HepG2 (cell line): ENCODE measurements around the gene DNTTIP2. TPM values are rescaled to one million over a fixed set of nuclear protein-coding genes. Genes with fewer than 3 reads are reported as not detected.

Experiments
- AKAP8 ChIP-seq: sonication (generic); formaldehyde crosslinking; IDR thresholded peaks from 2 replicates; pipeline ENCODE4 v1.5.1; 2020; ENCODE audit warnings: mild to moderate bottlenecking, missing genetic modification reagents
- ARID2 ChIP-seq: sonication (generic); formaldehyde crosslinking; IDR thresholded peaks from 2 replicates; pipeline ENCODE4 v1.8.1; 2022; ENCODE audit warnings: mild to moderate bottlenecking, missing genetic modification reagents, borderline replicate concordance
- MBNL3 ChIP-seq: fragments of 250-450 bp; sonication (Bioruptor Pico); conservative IDR thresholded peaks from 2 replicates; pipeline ENCODE4 v1.8.0; 2022; ENCODE audit warnings: mild to moderate bottlenecking, inconsistent platforms
- RBFOX2 ChIP-seq: fragments of 200-400 bp; formaldehyde crosslinking; IDR thresholded peaks from 2 replicates; pipeline ENCODE4 v1.6.1; 2017; ENCODE audit warnings: low read depth, mild to moderate bottlenecking, low read length
- ZNF775 ChIP-seq: sonication (generic); formaldehyde crosslinking; IDR thresholded peaks from 2 replicates; pipeline ENCODE4 v1.4.0; 2020; ENCODE audit warnings: missing genetic modification reagents, mild to moderate bottlenecking, moderate library complexity, borderline replicate concordance
- polyA plus RNA-seq, 8 experiments: library from polyadenylated mRNA; depleted of rRNA in 3 of 8; stranded (reverse) in 7 of 8; unstranded in 1 of 8; fragments of >200 nt; fragmentation: Illumina TruSeq in 4 of 8; extraction: Trizol in 4 of 8; gene quantifications; 2 replicates each; pipeline versions ENCODE4 v1.2.1 to v1.2.3, GENCODE V29; 2011 to 2016; ENCODE audit warnings: low read depth in 4 of 8, missing spikeins in 1 of 8, mixed read lengths in 1 of 8; ENCODE audit not compliant: insufficient read depth in 1 of 8
- total RNA-seq, 5 experiments: library from RNA; depleted of rRNA; stranded (reverse); fragments of >200 nt; fragmentation: Illumina TruSeq; extraction: Trizol; gene quantifications; 2 replicates each; pipeline ENCODE4 v1.2.3, GENCODE V29; 2016; ENCODE audit warnings: low read depth in 1 of 5
- TF ChIP-seq, protein P1 (sequence below): sonication (generic); formaldehyde crosslinking; IDR thresholded peaks from 2 replicates; pipeline ENCODE4 v1.5.0; 2020; ENCODE audit warnings: missing genetic modification reagents, mild to moderate bottlenecking, borderline replicate concordance
- TF ChIP-seq, protein P2 (sequence below): sonication (generic); formaldehyde crosslinking; IDR thresholded peaks from 2 replicates; pipeline ENCODE4 v1.5.0; 2020; ENCODE audit warnings: mild to moderate bottlenecking, missing genetic modification reagents, borderline replicate concordance
- TF ChIP-seq, protein P3 (sequence below): sonication (generic); formaldehyde crosslinking; IDR thresholded peaks from 2 replicates; pipeline ENCODE4 v1.4.0; 2020; ENCODE audit warnings: missing genetic modification reagents
- TF ChIP-seq, protein P4 (sequence below): IDR thresholded peaks from 2 replicates; pipeline ENCODE4 v1.6.1; 2016; ENCODE audit warnings: mild to moderate bottlenecking
- TF ChIP-seq, protein P5 (sequence below): sonication (generic); formaldehyde crosslinking; IDR thresholded peaks from 2 replicates; pipeline ENCODE4 v1.8.0; 2022; ENCODE audit warnings: mild to moderate bottlenecking, missing genetic modification reagents, moderate library complexity

The DNTTIP2 gene
- total and polyA plus RNA-seq, 2 of the 13 experiments (the other 11 are each of a cell fraction or from before 2014, with no cell fraction given): 11.4 to 63.3 TPM

DNA sequence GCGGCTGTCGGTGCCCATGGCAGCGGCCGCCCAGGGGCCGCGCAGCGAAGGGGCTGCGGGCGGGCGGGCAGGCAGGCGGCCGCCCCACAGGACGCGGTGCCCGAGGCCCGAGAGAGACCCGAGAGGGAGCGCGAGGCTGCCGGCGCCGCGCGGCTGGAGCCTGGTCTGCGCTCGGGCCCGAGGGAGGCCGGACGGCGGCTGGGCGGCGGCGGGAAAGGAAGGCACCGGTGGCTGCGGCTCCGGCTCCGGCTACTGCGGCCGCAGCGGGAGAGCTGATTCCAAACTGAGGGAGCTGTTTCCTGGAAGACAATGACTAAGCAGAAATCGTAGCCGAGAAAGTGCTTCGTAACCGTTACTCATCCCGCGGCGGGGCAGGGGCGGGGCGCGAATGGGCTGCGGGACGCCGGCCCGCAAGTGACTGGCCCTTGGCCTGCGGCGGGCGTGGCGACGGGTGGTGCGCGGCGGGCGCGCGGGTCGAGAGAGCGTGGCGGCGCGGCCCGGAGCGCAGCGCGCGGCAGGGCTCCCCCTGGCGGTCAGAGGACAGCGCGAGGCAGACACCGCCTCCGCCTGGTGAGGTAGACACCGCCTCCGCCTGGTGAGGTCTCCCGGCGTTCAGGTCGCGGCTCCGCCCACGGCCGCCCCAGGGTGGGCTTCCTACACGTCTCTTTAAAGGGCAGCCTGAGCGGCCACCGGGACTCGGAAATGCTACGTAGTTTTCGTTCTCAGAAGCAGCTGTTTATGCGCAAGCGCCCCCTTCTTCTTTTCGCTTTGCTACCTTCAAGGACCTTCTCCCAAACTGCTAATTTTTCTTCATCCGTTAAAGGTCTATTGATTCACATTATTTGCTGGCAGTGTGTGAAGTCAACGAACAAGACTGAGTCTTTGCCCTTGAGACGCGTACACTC, 30.4 kb upstream of the DNTTIP2 start, which contains the start of gene GCLM (continued):
- TF ChIP-seq, protein P1, sequence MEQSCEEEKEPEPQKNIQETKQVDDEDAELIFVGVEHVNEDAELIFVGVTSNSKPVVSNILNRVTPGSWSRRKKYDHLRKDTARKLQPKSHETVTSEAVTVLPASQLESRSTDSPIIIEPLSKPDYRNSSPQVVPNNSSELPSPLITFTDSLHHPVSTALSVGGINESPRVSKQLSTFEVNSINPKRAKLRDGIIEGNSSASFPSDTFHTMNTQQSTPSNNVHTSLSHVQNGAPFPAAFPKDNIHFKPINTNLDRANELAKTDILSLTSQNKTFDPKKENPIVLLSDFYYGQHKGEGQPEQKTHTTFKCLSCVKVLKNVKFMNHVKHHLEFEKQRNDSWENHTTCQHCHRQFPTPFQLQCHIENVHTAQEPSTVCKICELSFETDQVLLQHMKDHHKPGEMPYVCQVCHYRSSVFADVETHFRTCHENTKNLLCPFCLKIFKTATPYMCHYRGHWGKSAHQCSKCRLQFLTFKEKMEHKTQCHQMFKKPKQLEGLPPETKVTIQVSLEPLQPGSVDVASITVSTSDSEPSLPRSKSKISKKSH (CRISPR knock-in tag): no peak
- TF ChIP-seq MBNL3 (CRISPR knock-in tag) (no peak), ARID2 (CRISPR knock-in tag) (no peak), ZNF775 (CRISPR knock-in tag) (no peak), AKAP8 (CRISPR knock-in tag) (no peak), RBFOX2 (peak; percentile 78)
- TF ChIP-seq, protein P2, sequence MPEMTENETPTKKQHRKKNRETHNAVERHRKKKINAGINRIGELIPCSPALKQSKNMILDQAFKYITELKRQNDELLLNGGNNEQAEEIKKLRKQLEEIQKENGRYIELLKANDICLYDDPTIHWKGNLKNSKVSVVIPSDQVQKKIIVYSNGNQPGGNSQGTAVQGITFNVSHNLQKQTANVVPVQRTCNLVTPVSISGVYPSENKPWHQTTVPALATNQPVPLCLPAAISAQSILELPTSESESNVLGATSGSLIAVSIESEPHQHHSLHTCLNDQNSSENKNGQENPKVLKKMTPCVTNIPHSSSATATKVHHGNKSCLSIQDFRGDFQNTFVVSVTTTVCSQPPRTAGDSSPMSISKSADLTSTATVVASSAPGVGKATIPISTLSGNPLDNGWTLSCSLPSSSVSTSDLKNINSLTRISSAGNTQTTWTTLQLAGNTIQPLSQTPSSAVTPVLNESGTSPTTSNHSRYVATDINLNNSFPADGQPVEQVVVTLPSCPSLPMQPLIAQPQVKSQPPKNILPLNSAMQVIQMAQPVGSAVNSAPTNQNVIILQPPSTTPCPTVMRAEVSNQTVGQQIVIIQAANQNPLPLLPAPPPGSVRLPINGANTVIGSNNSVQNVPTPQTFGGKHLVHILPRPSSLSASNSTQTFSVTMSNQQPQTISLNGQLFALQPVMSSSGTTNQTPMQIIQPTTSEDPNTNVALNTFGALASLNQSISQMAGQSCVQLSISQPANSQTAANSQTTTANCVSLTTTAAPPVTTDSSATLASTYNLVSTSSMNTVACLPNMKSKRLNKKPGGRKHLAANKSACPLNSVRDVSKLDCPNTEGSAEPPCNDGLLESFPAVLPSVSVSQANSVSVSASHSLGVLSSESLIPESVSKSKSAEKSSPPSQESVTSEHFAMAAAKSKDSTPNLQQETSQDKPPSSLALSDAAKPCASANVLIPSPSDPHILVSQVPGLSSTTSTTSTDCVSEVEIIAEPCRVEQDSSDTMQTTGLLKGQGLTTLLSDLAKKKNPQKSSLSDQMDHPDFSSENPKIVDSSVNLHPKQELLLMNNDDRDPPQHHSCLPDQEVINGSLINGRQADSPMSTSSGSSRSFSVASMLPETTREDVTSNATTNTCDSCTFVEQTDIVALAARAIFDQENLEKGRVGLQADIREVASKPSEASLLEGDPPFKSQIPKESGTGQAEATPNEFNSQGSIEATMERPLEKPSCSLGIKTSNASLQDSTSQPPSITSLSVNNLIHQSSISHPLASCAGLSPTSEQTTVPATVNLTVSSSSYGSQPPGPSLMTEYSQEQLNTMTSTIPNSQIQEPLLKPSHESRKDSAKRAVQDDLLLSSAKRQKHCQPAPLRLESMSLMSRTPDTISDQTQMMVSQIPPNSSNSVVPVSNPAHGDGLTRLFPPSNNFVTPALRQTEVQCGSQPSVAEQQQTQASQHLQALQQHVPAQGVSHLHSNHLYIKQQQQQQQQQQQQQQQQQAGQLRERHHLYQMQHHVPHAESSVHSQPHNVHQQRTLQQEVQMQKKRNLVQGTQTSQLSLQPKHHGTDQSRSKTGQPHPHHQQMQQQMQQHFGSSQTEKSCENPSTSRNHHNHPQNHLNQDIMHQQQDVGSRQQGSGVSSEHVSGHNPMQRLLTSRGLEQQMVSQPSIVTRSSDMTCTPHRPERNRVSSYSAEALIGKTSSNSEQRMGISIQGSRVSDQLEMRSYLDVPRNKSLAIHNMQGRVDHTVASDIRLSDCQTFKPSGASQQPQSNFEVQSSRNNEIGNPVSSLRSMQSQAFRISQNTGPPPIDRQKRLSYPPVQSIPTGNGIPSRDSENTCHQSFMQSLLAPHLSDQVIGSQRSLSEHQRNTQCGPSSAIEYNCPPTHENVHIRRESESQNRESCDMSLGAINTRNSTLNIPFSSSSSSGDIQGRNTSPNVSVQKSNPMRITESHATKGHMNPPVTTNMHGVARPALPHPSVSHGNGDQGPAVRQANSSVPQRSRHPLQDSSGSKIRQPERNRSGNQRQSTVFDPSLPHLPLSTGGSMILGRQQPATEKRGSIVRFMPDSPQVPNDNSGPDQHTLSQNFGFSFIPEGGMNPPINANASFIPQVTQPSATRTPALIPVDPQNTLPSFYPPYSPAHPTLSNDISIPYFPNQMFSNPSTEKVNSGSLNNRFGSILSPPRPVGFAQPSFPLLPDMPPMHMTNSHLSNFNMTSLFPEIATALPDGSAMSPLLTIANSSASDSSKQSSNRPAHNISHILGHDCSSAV (CRISPR knock-in tag): no peak
- TF ChIP-seq, protein P3, sequence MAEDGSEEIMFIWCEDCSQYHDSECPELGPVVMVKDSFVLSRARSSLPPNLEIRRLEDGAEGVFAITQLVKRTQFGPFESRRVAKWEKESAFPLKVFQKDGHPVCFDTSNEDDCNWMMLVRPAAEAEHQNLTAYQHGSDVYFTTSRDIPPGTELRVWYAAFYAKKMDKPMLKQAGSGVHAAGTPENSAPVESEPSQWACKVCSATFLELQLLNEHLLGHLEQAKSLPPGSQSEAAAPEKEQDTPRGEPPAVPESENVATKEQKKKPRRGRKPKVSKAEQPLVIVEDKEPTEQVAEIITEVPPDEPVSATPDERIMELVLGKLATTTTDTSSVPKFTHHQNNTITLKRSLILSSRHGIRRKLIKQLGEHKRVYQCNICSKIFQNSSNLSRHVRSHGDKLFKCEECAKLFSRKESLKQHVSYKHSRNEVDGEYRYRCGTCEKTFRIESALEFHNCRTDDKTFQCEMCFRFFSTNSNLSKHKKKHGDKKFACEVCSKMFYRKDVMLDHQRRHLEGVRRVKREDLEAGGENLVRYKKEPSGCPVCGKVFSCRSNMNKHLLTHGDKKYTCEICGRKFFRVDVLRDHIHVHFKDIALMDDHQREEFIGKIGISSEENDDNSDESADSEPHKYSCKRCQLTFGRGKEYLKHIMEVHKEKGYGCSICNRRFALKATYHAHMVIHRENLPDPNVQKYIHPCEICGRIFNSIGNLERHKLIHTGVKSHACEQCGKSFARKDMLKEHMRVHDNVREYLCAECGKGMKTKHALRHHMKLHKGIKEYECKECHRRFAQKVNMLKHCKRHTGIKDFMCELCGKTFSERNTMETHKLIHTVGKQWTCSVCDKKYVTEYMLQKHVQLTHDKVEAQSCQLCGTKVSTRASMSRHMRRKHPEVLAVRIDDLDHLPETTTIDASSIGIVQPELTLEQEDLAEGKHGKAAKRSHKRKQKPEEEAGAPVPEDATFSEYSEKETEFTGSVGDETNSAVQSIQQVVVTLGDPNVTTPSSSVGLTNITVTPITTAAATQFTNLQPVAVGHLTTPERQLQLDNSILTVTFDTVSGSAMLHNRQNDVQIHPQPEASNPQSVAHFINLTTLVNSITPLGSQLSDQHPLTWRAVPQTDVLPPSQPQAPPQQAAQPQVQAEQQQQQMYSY (CRISPR knock-in tag): no peak
- TF ChIP-seq, protein P4, sequence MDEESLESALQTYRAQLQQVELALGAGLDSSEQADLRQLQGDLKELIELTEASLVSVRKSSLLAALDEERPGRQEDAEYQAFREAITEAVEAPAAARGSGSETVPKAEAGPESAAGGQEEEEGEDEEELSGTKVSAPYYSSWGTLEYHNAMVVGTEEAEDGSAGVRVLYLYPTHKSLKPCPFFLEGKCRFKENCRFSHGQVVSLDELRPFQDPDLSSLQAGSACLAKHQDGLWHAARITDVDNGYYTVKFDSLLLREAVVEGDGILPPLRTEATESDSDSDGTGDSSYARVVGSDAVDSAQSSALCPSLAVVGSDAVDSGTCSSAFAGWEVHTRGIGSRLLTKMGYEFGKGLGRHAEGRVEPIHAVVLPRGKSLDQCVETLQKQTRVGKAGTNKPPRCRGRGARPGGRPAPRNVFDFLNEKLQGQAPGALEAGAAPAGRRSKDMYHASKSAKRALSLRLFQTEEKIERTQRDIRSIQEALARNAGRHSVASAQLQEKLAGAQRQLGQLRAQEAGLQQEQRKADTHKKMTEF (CRISPR knock-in tag): peak; percentile 35; the same call in 1 of the 2 replicates
- TF ChIP-seq, protein P5, sequence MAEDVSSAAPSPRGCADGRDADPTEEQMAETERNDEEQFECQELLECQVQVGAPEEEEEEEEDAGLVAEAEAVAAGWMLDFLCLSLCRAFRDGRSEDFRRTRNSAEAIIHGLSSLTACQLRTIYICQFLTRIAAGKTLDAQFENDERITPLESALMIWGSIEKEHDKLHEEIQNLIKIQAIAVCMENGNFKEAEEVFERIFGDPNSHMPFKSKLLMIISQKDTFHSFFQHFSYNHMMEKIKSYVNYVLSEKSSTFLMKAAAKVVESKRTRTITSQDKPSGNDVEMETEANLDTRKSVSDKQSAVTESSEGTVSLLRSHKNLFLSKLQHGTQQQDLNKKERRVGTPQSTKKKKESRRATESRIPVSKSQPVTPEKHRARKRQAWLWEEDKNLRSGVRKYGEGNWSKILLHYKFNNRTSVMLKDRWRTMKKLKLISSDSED: no peak
